GM12892 (cell line): Measurements from ENCODE around the gene SPACDR.
"Not testable (repeated sequence)": the region's sequence is repeated elsewhere in the genome, so short reads cannot be mapped to it uniquely, and the experiment has no call there.

Experiments
- DNase-seq: peaks from one replicate; pipeline ENCODE4 v3.0.0; 2011; ENCODE audit not compliant: insufficient read length
- FAIRE-seq: peaks from 2 replicates; lab custom pipeline; 2011; peaks lifted over from hg19 to GRCh38; lab: Jason Lieb, UNC
- POLR2A ChIP-seq: IDR thresholded peaks from 2 replicates; pipeline ENCODE4 v1.6.1; 2011; ENCODE audit warnings: low read depth, low read length, control low read depth
- POLR2AphosphoS5 ChIP-seq: IDR thresholded peaks from 2 replicates; pipeline ENCODE4 v1.6.1; 2011; ENCODE audit warnings: low read depth, low read length, control low read depth
- TAF1 ChIP-seq: IDR thresholded peaks from 2 replicates; pipeline ENCODE4 v1.6.1; 2011; ENCODE audit warnings: low read depth, mild to moderate bottlenecking, control low read depth, low read length, borderline replicate concordance

The SPACDR gene

DNA sequence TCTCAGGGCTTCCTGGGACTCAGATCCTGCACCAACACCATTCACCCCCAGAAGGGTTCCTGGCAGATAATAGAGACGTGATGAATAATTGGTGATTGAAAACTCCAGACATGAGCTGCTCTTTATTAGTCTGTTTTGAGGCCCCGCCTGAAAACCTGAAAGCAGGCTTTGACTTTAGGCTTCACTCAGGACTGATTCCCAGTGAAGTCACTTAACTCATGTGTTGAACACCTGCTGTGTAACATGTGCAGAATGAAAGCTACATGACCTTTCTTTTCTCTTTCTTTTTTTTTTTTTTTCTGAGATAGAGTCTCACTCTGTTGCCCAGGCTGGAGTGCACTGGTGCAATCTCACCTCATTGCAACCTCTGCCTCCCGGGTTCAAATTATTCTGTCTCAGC lies 8.9 kb downstream of the SPACDR start:
- TF ChIP-seq POLR2AphosphoS5 = no peak
- TF ChIP-seq TAF1 = no peak
- no peak for TF ChIP-seq POLR2A
- DNase-seq = no peak
- no peak for FAIRE-seq

DNA sequence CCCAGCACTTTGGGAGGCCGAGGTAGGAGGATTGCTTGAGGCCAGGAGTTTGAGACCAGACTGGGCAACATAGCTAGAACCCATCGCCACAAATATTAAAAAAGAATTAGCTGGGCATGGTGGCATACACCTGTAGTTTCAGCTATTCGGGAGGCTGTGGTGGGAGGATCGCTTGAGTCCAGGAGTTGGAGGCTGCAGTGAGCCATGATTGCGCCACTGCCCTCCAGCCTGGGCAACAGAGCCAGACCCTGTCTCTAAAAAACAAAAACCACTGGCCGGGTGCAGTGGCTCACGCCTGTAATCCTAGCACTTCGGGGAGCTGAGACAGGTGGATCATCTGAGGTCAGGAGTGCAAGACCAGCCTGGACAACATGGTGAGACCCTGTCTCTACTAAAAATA lies 10.2 kb downstream of the SPACDR start:
- DNase-seq, FAIRE-seq: not testable (repeated sequence)

DNA sequence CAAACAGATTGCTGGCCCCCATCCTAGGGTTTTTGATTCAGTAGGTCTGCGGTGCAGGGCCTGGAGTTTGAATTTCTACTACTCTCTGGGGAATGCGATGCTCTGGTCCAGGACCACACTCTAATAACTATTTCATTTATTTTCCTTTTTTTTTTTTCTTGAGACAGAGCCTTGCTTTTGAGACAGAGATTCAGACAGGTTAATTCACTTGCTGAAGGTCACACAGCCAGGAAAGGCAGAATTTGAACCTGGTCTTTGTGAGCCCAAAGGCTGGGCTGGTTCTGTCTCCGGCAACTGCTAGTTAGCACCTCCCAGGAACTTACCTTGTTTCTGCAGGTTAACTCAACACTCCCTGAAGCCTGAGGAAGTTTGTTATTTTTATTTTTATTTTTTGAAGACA lies 11.5 kb downstream of the SPACDR start:
- FAIRE-seq (no peak), DNase-seq (no peak)
- TF ChIP-seq POLR2A = no peak
- TF ChIP-seq TAF1 = no peak
- TF ChIP-seq POLR2AphosphoS5 = no peak

DNA sequence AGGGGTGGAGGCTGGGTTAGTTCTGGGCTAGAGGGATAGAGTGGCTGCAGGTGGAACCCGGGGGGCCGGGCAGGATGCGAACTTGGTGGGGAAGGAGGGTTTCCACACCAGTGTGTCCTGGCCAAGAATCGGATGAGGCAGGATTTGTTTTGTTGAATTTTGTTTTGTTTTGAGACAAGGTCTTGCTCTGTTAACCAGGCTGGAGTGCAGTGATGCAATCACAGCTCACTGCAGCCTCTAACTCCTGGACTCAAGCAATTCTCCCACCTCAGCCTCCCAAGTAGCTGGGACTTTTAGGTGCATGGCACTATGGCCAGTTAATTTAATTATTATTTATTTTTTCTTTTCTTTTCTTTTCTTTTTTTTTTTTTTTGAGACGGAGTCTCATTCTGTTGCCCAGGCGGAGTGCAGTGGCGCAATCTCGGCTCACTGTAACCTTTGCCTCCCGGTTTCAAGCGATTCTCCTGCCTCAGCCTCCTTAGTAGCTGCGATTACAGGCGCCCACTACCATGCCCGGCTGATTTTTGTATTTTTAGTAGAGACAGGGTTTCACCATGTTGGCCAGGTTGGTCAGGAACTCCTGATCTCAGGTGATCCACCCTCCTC lies 14.8 kb downstream of the SPACDR start:
- TF ChIP-seq TAF1 = no peak
- TF ChIP-seq POLR2AphosphoS5 = no peak
- TF ChIP-seq POLR2A = no peak
- FAIRE-seq (no peak), DNase-seq (no peak)

DNA sequence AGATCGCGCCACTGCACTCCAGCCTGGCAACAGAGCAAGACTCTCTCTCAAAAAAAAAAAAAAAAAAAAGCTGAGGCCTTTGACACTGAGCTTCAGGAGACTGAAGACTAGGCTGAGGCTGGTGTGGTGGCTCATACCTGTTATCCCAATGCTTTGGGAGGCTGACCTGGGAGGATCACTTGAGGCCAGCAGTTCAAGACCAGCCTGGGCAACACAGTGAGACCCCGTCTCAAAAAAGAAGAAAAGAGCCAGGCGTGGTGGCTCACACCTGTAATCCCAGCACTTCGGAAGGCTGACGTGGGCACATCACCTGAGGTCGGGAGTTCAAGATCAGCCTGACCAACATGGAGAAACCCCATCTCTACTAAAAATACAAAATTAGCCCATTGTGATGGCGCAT lies 16.7 kb downstream of the SPACDR start:
- not testable (repeated sequence) for DNase-seq, FAIRE-seq

DNA sequence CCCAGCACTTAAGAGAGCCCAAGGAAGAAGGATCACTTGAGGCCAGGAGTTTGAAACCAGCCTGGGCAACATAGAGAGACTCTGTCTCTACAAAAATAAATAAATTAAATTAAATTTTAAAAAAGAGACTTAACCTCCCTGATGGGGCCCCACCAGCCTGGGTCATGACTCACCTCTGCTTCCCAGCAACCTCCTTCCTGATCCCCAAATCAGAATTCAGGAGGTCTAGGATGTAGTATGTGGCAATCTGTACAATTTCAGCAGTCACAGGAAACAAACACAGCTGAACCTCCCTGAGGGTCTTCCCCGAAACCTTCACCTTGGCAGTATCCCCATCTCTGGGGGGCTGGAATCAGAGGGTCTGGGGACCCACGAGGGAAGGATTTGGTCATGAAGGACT lies 18.0 kb downstream of the SPACDR start:
- FAIRE-seq (no peak), DNase-seq (no peak)
- TF ChIP-seq POLR2AphosphoS5 = no peak
- TF ChIP-seq TAF1 = no peak
- no peak for TF ChIP-seq POLR2A

DNA sequence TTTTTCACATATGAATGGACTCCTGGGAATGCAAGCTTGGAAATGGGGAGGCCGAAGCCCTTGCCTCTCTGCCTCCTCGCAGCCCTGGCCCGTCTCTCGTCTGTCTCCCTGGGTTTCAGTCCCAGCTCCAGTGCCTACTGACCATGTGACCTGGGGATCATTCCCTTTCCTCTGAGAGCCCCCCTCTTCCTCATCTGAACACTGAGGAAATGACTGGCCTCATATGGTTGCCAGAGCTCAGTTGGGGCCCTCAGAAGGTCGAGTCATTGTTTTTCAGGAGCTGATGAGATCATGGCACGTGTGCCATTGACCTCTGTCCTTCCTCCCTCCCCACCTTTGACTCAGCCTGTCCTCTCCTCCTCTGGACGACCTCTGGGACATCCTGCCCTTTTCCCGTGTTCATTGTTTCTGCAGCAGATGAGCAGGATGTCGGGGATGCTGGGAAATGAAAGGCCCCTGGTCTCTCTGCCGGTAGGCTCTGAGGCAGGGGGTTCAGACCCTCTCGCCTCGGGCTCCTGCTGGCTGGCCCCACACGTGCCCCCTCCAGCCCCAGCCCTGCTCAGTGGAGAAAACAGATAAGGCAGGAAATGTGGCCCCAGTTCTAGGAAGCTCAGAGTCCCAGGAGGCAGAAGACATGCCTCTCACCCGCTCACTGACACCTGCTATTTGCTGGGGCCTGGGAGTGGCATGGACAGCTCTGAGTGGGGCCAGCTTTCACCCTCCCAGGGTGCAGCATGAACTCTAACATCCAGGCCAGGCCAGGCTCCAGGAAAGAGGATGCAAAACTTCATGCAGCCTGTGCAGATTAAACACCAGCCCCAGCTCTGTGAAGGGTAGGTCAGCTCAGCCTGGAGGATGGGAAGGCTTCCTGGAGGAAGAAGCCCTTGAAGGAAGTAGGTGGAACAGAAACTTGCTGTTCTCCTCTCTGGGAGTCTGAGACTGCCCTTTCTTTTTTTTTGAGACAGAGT lies 19.5 kb downstream of the SPACDR start:
- FAIRE-seq = no peak
- TF ChIP-seq POLR2A (no peak), POLR2AphosphoS5 (no peak), TAF1 (no peak)
- DNase-seq = no peak

DNA sequence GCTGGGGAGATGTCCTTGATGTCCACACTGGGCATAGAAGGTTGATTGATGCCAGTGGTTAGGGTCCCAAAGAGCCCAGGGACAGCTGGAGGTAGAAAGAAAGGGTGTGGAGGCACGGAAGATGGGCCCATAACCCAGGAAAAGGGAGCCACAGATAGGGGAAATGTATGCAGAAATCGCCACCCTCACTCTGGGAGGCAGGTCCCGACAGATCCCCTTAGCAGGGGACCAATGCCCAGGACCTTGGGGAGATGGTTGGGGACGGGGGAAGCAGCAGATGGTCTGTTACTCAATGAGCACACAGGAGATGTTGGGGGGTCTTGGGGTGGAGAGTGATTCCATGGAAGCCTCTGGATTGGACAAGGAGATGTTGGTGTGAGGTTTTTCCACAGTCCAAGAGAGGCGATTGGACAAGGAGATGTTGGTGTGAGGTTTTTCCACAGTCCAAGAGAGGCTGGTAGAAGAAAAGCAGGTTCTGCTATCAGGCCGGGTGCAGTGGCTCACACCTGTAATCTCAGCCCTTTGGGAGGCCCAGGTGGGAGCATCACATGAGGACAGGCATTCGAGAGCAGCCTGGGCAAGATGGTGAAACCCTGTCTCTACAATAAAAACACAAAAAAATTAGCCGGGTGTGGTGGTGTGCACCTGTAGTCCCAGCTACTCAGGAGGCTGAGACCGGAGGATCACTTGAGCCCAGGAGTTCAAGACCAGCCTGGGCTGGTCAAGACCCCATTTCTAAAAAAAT lies 20.8 kb downstream of the SPACDR start:
- DNase-seq (no peak), FAIRE-seq (no peak)
- TF ChIP-seq POLR2AphosphoS5 (no peak), TAF1 (no peak), POLR2A (no peak)

DNA sequence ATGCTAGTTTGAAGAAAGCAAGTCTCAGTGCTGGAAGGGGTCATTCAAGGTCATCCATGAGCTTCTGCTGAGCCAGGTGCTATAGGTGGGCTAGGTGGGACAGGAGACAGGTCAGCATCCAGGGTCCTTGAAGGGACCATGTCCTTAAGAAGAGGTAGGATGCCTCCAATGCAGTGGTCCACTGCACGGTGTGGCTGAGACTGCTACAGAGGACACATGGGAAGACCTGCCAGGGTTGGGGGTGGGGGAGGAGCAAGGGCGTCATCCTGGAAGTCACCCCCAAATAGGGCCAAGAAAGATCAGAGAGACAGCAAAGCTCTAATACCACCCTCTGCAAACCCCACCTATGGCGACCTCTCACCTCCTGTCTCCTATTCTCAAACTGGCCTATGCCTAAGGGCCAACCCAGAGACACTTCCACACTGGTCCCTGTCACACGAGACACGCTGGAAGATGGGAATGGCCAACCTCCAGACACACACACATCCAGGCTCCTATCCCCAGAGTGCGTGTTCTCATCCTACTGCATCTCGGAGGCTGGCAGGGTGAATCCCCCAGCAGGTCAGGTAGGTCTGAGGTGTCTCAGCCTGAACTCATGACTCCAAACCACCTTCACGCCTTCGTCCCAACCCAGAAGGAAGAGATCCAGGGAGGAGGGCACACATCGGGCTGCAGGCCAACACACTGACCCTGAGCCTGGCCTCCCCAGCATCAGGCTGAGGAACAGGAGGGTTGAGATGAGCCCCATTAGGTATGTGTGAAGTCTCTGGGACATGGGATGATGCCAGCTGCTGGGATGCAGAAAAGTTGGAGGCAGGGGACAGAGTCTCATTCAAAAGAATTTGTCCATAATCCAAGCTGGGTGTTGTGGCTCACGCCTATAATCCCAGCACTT lies 22.2 kb downstream of the SPACDR start:
- no peak for DNase-seq
- TF ChIP-seq POLR2A = no peak
- no peak for TF ChIP-seq TAF1
- no peak for TF ChIP-seq POLR2AphosphoS5
- FAIRE-seq = no peak

DNA sequence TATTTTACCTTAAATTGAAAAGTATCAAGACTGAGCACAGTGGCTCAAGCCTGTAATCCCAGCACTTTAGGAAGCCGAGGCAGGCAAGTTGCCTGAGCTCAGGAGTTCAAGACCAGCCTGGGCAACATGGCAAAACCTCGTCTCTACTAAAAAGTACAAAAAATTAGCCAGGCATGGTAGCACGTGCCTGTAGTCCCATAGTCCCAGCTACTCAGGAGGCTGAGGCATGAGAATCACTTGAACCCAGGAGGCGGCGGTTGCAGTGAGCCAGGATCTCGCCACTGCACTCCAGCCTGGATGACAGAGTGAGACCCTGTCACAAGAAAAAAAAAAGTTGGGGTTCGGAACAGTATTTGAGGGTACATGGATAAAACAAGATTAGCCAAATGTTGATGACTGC lies 24.8 kb downstream of the SPACDR start:
- not testable (repeated sequence) for DNase-seq, FAIRE-seq

DNA sequence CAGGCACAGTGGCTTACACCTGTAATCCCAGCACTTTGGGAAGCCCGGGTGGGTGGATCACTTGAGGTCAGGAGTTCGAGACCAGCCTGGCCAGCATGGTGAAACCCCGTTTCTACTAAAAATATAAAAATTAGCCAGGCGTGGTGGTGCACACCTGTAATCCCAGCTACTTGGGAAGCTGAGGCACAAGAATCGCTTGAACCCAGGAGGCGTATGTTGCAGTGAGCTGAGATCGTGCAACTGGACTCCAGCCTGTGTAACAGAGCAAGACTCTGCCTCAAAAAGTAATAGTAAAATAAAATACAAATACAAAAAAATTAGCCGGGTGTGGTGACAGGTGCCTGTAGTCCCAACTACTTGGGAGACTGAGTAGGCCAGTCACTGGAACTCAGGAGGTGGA lies 25.3 kb downstream of the SPACDR start:
- not testable (repeated sequence) for FAIRE-seq, DNase-seq
